ENCODE measurements around the gene ZFAND3. TPM values are rescaled to one million over a fixed set of nuclear protein-coding genes. Genes with fewer than 3 reads are reported as not detected.
"Not testable (repeated sequence)": the region's sequence is repeated elsewhere in the genome, so short reads cannot be mapped to it uniquely, and the experiment has no call there.

Gene ZFAND3
- total RNA-seq, 2 donors from 2014 or later = 53.8 to 69.3 TPM

GRCh38 chr6:37979392-37980221, 160.1 kb downstream of the ZFAND3 start:
- intact Hi-C loops (cut with DNase I) = loop anchor here in 1 of 2 donors (5.0 kb wide), 1 partner anchor 337 kb away; no protein-coding TSS in a partner anchor

DNA sequence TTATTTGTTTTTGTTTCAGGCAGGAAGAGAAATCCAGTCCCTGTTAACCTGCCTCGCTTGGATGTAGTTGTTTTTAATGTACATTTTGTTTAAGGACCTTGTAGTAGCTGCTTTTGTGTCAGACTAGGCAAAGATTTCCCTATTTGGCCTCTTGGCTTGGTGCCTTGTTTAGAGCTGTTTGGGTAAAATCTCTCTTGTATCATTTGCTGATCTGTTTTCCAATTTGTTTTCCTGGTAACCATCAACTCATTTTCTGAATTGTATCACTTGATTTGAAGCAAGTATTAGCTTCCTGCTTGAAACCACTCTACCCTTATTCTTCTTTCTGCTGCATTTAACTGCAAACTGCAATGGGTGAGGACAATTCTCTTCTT, 160.7 kb downstream of the ZFAND3 start:
- intact Hi-C loops (cut with DNase I) = no loop called here
- DNase-seq (ENCODE audit: low spot score) = no peak

More at GRCh38 chr6:37979392-37980221, 160.1 kb downstream of the ZFAND3 start:
- DNase-seq (ENCODE audit: low spot score) = no peak

DNA sequence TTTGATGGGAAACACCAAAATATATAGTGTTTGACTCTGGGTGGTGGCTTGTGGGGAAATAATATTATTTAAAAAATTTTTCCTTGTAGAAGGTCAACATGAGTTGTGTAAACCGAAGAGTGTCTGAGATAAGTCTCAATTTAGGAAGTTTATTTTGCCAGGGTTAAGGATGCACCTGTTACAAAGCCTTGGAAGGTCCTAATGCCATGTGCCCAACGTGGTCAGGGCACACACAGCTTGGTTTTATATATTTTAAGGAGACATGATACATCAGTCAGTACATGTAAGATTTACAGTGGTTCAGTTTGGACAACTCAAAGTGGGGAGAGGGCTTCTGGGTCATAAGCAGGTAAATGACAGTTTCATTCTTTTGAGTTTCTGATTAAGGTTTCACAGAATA, 162.1 kb downstream of the ZFAND3 start:
- intact Hi-C loops (cut with DNase I) = no loop called here
- no peak for DNase-seq (ENCODE audit: low spot score)

DNA sequence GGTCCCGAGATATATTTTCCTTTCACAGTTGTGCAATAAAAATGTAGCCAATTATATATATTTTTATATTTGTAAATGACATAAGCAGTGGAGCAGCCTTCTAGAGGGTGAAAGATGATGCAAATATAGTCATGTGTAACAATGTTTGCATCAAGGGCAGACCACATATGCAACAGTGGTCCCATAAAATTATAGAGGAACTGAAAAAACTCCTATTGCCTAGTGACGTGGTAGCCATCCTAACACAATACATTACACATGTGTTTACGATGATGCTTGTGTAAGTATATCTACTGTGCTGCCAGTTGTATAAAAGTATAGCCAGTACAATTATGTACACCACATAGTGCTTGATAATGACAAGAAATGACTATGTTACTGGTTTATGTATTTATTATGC, 162.8 kb downstream of the ZFAND3 start:
- no peak for DNase-seq (ENCODE audit: low spot score)
- intact Hi-C loops (cut with DNase I) = no loop called here

- no peak for DNase-seq (ENCODE audit: low spot score)
- intact Hi-C loops (cut with DNase I) = no loop called here
Measured at GRCh38 chr6:37983720-37984501, 164.4 kb downstream of the ZFAND3 start.

DNA sequence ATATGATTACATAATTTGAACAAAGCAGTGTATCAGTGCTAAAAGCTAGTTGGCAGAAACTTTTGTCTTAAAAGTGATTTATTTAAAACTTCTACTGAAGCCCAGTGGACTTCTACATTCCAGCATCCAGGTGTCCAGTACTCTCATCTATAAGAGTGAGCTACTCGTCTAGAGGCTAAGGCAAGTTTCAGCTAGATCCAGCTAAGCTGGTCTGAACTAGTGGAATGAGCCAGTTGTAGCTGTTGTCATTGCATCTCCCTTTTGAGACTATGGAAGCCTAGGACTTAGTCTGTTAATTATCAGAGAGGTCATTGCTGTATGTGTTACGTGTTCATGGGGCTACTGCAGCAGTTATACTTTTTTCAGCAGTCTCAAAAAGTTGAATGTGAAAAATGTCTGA, 165.1 kb downstream of the ZFAND3 start:
- DNase-seq (ENCODE audit: low spot score) = no peak
- intact Hi-C loops (cut with DNase I) = no loop called here

DNA sequence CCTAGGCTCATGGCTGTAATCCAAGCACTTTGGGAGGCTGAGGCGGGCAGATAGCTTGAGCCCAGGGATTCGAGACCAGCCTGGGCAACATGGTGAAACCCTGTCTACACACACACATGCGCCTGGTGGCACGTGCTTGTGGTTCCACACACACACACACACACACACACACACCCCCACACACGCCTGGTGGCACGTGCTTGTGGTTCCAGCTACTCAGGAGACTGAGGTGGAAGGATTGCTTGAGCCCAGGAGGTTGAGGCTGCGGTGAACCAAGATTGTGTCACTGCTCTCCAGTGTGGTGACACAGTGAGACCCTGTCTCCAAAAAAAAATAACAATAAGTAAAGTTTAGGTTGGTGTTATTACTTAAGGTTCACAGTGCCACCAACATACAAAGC, 165.8 kb downstream of the ZFAND3 start:
- intact Hi-C loops (cut with DNase I) = no loop called here
- DNase-seq (ENCODE audit: low spot score) = no peak

- DNase-seq (ENCODE audit: low spot score) = no peak
Measured at GRCh38 chr6:37987018-37987417, 167.5 kb downstream of the ZFAND3 start.

DNA sequence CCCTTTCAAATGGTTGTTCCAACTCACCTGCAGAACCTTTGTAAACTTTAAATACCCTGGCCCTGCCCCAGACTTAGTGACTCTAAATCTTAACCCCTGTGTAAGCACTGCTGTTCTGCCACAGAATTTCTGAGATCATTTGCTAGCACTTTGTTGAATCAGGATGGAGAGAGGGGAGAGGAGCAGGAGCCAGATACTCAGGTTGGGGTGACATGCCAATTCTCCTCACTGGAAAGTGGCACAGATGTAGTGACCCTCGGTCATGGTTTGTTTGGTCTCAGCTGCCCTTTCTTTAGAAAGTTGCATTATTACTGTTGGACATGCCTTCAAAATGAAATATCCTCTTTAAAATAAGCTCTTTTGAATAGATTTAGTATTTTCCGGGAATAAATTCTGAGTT, 168.0 kb downstream of the ZFAND3 start:
- intact Hi-C loops (cut with DNase I) = no loop called here
- no peak for DNase-seq (ENCODE audit: low spot score)

More at GRCh38 chr6:37987018-37987417, 167.5 kb downstream of the ZFAND3 start:
- intact Hi-C loops (cut with DNase I) = no loop called here

DNA sequence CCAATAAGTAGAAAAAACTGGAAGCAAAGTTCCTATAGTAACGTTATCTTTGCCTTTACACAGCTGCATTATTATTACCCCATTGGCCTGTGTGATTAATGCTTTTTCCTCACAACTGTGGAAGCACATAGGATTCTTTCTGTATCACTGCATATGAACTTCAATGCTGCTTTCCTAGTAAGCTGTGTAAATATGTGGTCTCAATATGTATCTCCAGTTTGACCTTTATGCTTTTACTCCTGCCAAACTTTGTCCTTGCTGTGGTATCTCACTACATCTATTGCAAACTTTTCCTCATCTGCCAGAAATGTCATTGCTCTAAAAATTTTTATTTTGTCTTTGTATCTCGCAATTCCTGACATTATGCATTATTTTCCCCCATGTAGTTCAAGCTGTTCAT, 168.6 kb downstream of the ZFAND3 start:
- intact Hi-C loops (cut with DNase I) = no loop called here
- DNase-seq (ENCODE audit: low spot score) = no peak

DNA sequence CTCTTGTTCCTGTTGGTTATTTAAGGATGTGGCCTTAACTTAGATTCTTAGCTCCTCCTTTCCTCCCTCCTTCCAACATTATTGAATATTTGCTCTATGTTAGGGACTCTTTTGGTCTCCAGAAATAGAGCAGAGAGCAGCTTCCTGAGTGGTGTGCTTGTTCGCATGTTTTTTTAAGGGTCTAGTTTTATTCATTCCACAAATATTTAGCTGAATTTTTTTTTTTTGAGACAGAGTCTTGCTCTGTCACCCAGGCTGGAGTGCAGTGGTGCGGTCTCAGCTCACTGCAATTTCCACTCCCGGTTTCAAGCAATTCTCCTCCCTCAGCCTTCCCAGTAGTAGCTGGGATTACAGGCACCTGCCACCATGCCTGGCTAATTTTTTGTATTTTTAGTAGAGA, 169.2 kb downstream of the ZFAND3 start:
- DNase-seq (ENCODE audit: low spot score) = no peak
- intact Hi-C loops (cut with DNase I) = no loop called here

GRCh38 chr6:37990762-37991525, 171.4 kb downstream of the ZFAND3 start:
- no peak for DNase-seq (ENCODE audit: low spot score)
- intact Hi-C loops (cut with DNase I) = no loop called here

DNA sequence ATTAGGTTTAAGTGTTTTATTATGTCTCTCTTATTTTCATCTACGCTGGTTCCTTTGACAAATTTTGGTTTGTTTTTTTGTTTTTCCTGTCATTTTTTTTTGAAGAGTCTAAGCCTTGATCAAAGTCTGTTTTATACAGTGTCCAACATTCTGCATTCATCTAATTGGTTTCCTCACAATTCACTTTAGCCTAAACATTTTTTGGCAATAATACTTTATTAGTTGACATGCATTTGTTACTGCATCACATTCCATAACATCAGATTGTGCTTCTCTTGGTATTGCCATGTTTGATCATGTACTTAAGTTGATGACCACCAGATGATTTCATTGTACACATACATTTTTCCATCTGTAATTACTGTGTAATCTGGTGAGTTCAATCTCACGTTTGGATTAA, 173.2 kb downstream of the ZFAND3 start:
- intact Hi-C loops (cut with DNase I) = no loop called here
- no peak for DNase-seq (ENCODE audit: low spot score)

- intact Hi-C loops (cut with DNase I) = not testable (repeated sequence)
Measured at GRCh38 chr6:37993194-37993593, 173.7 kb downstream of the ZFAND3 start.

DNA sequence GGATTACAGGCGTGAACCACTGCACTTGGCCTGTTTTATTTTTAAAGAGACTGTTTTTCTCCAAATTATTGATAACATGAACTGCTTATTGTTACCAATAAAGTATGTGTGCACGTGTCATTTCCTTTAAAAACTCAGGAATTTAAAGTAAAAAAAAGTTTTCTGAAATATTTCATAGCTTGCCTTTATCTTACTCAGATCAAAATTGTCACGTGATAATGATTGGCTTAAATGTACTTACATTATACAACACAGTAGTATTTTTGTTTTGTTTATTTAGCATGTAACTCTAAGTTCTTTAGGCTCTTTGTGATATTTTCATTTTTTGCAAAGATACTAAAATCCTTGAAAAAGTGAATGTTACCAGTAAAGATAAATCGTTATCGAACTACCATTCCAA, 174.1 kb downstream of the ZFAND3 start:
- intact Hi-C loops (cut with DNase I) = no loop called here
- no peak for DNase-seq (ENCODE audit: low spot score)

More at GRCh38 chr6:37993194-37993593, 173.7 kb downstream of the ZFAND3 start:
- DNase-seq (ENCODE audit: low spot score) = not testable (repeated sequence)

- DNase-seq (ENCODE audit: low spot score) = no peak
- intact Hi-C loops (cut with DNase I) = no loop called here
Measured at GRCh38 chr6:37994223-37994622, 174.7 kb downstream of the ZFAND3 start.

DNA sequence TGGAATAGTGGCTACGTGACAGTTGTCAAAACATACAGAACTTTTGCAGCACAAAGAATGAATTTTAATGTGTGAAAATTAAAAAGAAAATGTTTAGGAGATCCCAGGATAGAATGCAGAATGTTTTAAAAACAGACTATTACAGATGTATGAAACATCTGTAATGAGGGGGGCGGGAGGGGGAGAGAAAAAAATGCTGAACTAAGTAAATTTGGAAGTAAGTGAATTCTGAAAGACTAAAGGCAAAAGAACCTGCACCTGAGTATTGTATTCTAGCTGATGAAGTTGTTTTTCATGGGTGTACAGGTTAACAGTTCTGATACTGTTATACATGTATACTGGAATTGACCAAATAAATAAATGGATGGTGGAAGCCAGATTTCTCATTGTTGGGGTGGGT, 178.8 kb downstream of the ZFAND3 start:
- no peak for DNase-seq (ENCODE audit: low spot score)
- intact Hi-C loops (cut with DNase I) = no loop called here

- no peak for DNase-seq (ENCODE audit: low spot score)
Measured at GRCh38 chr6:38001386-38001785, 181.9 kb downstream of the ZFAND3 start.

GRCh38 chr6:38004908-38005307, 185.4 kb downstream of the ZFAND3 start:
- intact Hi-C loops (cut with DNase I) = no loop called here
- DNase-seq (ENCODE audit: low spot score) = no peak

More at GRCh38 chr6:38001386-38001785, 181.9 kb downstream of the ZFAND3 start:
- intact Hi-C loops (cut with DNase I) = no loop called here

GRCh38 chr6:38011937-38012336, 192.4 kb downstream of the ZFAND3 start:
- no peak for DNase-seq (ENCODE audit: low spot score)
- intact Hi-C loops (cut with DNase I) = loop anchor here (5.0 to 10.0 kb wide), 3 partner anchors 220 to 307 kb away; no protein-coding TSS in a partner anchor

Measured in posterior vena cava (tissue), 2 donors.